ENCODE measurements around the gene OPN1MW.

DNA sequence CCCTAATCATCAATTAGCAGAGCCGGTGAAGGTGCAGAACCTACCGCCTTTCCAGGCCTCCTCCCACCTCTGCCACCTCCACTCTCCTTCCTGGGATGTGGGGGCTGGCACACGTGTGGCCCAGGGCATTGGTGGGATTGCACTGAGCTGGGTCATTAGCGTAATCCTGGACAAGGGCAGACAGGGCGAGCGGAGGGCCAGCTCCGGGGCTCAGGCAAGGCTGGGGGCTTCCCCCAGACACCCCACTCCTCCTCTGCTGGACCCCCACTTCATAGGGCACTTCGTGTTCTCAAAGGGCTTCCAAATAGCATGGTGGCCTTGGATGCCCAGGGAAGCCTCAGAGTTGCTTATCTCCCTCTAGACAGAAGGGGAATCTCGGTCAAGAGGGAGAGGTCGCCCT lies 41.7 kb upstream of the OPN1MW start:
- TF ChIP-seq, protein P1, sequence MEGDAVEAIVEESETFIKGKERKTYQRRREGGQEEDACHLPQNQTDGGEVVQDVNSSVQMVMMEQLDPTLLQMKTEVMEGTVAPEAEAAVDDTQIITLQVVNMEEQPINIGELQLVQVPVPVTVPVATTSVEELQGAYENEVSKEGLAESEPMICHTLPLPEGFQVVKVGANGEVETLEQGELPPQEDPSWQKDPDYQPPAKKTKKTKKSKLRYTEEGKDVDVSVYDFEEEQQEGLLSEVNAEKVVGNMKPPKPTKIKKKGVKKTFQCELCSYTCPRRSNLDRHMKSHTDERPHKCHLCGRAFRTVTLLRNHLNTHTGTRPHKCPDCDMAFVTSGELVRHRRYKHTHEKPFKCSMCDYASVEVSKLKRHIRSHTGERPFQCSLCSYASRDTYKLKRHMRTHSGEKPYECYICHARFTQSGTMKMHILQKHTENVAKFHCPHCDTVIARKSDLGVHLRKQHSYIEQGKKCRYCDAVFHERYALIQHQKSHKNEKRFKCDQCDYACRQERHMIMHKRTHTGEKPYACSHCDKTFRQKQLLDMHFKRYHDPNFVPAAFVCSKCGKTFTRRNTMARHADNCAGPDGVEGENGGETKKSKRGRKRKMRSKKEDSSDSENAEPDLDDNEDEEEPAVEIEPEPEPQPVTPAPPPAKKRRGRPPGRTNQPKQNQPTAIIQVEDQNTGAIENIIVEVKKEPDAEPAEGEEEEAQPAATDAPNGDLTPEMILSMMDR (IDR thresholded peaks at IDR 0.05 in 2 of 3, conservative IDR thresholded peaks at IDR 0.05 in 1 of 3; ENCODE audit: control insufficient read depth in 2 of 3, extremely low read depth in 1 of 3, insufficient read depth in 1 of 3, low read depth in 3 of 3, low read length in 3 of 3), result no peak
- TF ChIP-seq ZZZ3 (IDR thresholded peaks at IDR 0.05; ENCODE audit: control insufficient read depth, insufficient read length, low read depth) (no peak), HDGF (IDR thresholded peaks at IDR 0.05) (no peak), POLR2A (IDR thresholded peaks at IDR 0.05; ENCODE audit: low read depth, low read length) (no peak), YY1 (IDR thresholded peaks at IDR 0.05; ENCODE audit: low read depth, low read length) (no peak), TARDBP (IDR thresholded peaks at IDR 0.05; ENCODE audit: borderline replicate concordance) (no peak), SPI1 (IDR thresholded peaks at IDR 0.05; ENCODE audit: borderline replicate concordance, insufficient read depth, low read depth, low read length) (no peak)
- TF ChIP-seq, protein P2, sequence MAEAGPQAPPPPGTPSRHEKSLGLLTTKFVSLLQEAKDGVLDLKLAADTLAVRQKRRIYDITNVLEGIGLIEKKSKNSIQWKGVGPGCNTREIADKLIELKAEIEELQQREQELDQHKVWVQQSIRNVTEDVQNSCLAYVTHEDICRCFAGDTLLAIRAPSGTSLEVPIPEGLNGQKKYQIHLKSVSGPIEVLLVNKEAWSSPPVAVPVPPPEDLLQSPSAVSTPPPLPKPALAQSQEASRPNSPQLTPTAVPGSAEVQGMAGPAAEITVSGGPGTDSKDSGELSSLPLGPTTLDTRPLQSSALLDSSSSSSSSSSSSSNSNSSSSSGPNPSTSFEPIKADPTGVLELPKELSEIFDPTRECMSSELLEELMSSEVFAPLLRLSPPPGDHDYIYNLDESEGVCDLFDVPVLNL (IDR thresholded peaks at IDR 0.05; ENCODE audit: low read depth, low read length), result no peak
- TF ChIP-seq, protein P3, sequence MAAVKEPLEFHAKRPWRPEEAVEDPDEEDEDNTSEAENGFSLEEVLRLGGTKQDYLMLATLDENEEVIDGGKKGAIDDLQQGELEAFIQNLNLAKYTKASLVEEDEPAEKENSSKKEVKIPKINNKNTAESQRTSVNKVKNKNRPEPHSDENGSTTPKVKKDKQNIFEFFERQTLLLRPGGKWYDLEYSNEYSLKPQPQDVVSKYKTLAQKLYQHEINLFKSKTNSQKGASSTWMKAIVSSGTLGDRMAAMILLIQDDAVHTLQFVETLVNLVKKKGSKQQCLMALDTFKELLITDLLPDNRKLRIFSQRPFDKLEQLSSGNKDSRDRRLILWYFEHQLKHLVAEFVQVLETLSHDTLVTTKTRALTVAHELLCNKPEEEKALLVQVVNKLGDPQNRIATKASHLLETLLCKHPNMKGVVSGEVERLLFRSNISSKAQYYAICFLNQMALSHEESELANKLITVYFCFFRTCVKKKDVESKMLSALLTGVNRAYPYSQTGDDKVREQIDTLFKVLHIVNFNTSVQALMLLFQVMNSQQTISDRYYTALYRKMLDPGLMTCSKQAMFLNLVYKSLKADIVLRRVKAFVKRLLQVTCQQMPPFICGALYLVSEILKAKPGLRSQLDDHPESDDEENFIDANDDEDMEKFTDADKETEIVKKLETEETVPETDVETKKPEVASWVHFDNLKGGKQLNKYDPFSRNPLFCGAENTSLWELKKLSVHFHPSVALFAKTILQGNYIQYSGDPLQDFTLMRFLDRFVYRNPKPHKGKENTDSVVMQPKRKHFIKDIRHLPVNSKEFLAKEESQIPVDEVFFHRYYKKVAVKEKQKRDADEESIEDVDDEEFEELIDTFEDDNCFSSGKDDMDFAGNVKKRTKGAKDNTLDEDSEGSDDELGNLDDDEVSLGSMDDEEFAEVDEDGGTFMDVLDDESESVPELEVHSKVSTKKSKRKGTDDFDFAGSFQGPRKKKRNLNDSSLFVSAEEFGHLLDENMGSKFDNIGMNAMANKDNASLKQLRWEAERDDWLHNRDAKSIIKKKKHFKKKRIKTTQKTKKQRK (IDR thresholded peaks at IDR 0.05; ENCODE audit: low read depth, low read length), result no peak

All from GM12878 (cell line).